Mesothelial cell of epicardium (in vitro differentiated cells): ENCODE measurements around the gene MMP17. TPM values are rescaled to one million over a fixed set of nuclear protein-coding genes. Genes with fewer than 3 reads are reported as not detected.

Experiments used
- DNase-seq, 2 experiments: peaks; one replicate each; pipeline ENCODE4 v3.0.0; 2021; ENCODE audit warnings: low spot score in 2 of 2; ENCODE audit not compliant: unreplicated experiment in 2 of 2
- H3K27ac Mint-ChIP-seq: 2 replicates; pipeline ENCODE4 v1.8.0; 2021; ENCODE audit warnings: mixed read lengths
- H3K27me3 Mint-ChIP-seq: 2 replicates; pipeline ENCODE4 v1.8.0; 2021; ENCODE audit warnings: low read depth, mixed read lengths
- H3K36me3 Mint-ChIP-seq: 2 replicates; pipeline ENCODE4 v1.8.0; 2021; ENCODE audit warnings: mixed read lengths
- H3K4me1 Mint-ChIP-seq: 2 replicates; pipeline ENCODE4 v1.8.0; 2021; ENCODE audit warnings: mixed read lengths
- H3K4me3 Mint-ChIP-seq: 2 replicates; pipeline ENCODE4 v1.8.0; 2021; ENCODE audit warnings: mild to moderate bottlenecking, moderate library complexity, mixed read lengths
- H3K9me3 Mint-ChIP-seq: 2 replicates; pipeline ENCODE4 v1.8.0; 2021; ENCODE audit warnings: mixed read lengths
- total RNA-seq: library from RNA; stranded (reverse); gene quantifications from 3 replicates; pipeline ENCODE4 v1.2.1, GENCODE V29; 2021
- TF ChIP-seq, protein P1 (sequence below): fragments of 200-600 bp; sonication (generic); IDR thresholded peaks from one replicate; pipeline ENCODE4 v1.5.0; 2021; ENCODE audit warnings: antibody characterized with exemption; ENCODE audit not compliant: unreplicated experiment

The MMP17 gene
- total RNA-seq, 1 donor from 2014 or later: 1.8 TPM

DNA sequence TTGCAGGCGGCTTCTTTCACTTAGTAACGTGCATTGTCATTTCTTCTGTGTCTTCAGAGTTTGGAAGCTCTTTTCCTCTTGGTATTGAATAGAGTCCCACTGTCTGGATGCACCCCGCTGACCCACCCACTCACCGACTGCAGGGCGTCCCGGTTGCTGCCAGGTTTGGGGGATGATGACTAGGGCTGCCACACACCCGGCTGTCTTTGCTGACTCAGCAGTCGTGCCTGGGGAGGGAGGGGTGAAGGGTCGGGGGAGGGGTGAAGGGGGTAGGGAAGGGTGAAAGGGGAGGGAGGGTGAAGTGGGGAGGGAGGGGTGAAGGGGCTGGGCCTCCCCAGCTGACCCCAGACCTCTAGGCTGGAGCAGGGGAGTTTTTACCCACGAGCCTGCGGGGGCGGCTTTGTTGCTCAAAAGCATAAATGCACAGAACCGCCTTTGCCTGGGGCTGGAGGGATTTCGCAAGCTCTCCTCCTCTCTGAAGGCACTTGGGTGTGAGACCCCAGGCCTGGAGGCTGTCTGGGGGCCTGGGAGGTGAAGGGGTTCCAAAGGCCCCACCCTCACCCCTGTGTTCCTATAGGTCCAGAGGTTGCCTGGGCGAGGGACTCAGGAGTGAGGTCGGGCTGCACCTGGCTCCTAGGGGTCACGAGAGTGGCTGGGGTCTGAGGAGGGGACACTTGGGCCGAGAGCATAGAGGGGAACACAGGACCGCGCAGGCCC lies 35.0 kb downstream of the MMP17 start:
- Mint-ChIP-seq H3K27ac (no peak overlapping the region), H3K27me3 (peaks cover 2% of the 10 kb centered on the region), H3K4me3 (no peak overlapping the region), H3K9me3 (no peaks in the 10 kb centered on the region), H3K36me3 (no peaks in the 10 kb centered on the region), H3K4me1 (peaks cover 24% of the 10 kb centered on the region)
- no peak for DNase-seq
- TF ChIP-seq, protein P1, sequence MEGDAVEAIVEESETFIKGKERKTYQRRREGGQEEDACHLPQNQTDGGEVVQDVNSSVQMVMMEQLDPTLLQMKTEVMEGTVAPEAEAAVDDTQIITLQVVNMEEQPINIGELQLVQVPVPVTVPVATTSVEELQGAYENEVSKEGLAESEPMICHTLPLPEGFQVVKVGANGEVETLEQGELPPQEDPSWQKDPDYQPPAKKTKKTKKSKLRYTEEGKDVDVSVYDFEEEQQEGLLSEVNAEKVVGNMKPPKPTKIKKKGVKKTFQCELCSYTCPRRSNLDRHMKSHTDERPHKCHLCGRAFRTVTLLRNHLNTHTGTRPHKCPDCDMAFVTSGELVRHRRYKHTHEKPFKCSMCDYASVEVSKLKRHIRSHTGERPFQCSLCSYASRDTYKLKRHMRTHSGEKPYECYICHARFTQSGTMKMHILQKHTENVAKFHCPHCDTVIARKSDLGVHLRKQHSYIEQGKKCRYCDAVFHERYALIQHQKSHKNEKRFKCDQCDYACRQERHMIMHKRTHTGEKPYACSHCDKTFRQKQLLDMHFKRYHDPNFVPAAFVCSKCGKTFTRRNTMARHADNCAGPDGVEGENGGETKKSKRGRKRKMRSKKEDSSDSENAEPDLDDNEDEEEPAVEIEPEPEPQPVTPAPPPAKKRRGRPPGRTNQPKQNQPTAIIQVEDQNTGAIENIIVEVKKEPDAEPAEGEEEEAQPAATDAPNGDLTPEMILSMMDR: no peak

DNA sequence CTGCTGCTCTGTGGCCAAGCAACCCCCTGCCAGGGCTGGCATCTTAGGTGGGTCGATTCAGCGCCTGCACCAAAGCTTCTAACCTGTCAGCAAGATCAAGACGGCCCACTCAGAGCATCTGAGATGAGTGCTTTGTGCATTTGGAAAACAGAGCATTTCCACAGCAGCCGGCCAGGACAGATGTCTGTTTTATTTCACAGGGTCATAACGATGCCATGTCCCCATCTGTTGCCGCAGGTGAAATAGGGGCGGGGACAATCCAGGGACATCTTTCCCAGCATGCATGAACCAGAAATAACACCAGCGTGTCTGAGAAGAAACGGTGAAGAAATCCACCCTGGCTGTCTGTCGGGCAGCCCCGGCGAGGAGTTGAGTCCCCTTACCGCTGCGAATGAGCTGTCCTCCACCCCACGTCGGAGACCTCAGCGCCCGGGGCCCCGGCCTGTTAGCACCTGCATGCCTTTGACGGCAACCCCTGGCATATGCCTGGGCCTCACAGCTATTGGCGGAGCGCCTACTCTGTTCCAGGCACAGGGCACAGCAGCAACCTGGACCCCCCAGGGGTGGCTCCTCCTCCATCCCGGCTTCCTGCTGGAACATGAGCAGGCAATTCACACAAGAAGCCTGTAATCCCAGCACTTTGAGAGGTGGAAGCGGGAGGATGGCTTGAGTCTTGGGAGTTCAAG lies 35.7 kb downstream of the MMP17 start:
- no peaks in the 10 kb centered on the region for H3K36me3 Mint-ChIP-seq
- peaks cover 24% of the 10 kb centered on the region for H3K4me1 Mint-ChIP-seq
- H3K9me3 Mint-ChIP-seq: no peaks in the 10 kb centered on the region
- H3K27ac Mint-ChIP-seq: no peak overlapping the region
- peaks cover 2% of the 10 kb centered on the region for H3K27me3 Mint-ChIP-seq
- H3K4me3 Mint-ChIP-seq: no peak overlapping the region
- TF ChIP-seq, protein P1: no peak
- DNase-seq: no peak

DNA sequence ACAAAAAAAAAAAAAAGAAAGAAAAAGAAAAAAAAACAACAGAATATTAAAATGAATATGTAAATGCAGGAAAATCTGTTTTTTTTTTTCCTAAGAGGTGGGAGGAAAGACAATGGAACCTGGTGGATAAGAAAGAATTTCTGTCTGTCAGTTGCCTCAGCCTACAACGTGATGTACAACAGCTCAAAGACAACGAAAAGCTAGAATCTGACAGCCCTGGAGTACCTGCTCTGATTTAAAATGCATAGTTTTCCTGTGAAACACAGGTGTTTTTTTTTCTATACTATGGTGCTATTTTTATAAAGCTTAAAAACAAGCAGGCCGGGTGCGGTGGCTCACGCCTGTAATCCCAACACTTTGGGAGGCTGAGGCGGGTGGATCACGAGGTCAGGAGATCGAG lies 36.3 kb downstream of the MMP17 start:
- Mint-ChIP-seq H3K27ac (no peak overlapping the region), H3K27me3 (peaks cover 2% of the 10 kb centered on the region), H3K36me3 (no peaks in the 10 kb centered on the region), H3K4me1 (peaks cover 24% of the 10 kb centered on the region), H3K4me3 (no peak overlapping the region), H3K9me3 (no peaks in the 10 kb centered on the region)
- DNase-seq: no peak
- TF ChIP-seq, protein P1: no peak

DNA sequence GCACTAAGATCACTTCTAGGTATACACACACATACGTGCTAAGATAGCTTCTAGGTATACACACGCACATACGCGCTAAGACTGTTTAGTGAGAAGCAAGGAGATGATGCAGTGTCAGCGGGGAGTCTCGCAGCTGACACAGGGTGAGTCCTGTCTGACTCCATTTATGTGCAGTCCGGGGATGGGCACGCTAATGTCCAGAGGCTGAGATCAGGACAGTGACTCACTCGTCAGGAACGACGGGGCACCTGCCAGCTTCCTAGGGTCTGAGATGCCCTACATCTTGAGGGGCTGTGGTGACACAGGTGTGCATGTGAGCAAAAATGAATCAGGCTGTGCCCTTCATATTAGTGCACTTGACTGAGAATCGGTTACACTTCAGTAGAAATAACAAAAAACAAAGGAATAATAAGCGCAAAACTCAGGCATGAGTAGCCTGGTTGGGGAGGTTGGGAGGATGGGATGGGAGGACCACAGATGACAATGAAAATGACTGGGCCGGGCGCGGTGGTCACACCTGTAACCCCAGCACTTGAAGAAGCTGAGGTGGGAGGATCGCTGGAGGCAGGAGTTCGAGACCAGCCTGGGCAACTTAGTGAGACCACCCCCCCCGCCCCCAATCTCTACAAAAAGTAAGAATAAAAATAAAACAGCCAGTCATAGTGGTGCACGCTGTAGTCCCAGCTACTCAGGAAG lies 37.1 kb downstream of the MMP17 start:
- TF ChIP-seq, protein P1: no peak
- Mint-ChIP-seq H3K27ac (no peak overlapping the region), H3K36me3 (no peaks in the 10 kb centered on the region), H3K4me3 (no peak overlapping the region), H3K4me1 (peaks cover 21% of the 10 kb centered on the region), H3K9me3 (no peaks in the 10 kb centered on the region), H3K27me3 (peaks cover 2% of the 10 kb centered on the region)
- DNase-seq: no peak

DNA sequence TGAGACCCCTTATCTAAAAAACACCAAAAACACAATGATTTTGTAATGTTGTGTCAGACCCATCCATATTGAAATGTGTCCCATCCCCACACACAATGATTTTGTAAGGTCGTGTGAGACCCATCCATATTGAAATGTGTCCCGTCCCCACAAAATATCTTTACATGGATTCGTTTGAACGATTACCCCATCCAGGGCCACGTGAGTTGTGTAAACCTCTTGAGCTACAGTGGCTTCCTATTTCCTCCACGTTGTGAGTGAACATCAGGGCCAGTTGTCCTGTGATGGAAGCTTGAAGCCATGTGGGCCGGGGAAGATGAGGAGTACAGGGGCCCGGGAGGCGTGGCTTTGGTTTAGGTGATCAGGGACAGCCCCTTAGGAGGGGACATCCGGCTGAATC lies 39.3 kb downstream of the MMP17 start:
- no peak for DNase-seq
- Mint-ChIP-seq H3K4me3 (no peak overlapping the region), H3K27me3 (peaks cover 2% of the 10 kb centered on the region), H3K9me3 (no peaks in the 10 kb centered on the region), H3K4me1 (peaks cover 14% of the 10 kb centered on the region), H3K36me3 (no peaks in the 10 kb centered on the region), H3K27ac (no peak overlapping the region)
- TF ChIP-seq, protein P1: no peak
